Measurements from ENCODE around the gene ZNF101.

GRCh38 chr19:19672816-19673215 is 4.2 kb downstream of the ZNF101 start:
- TF ChIP-seq POLR2AphosphoS5 (IDR thresholded peaks at IDR 0.05; ENCODE audit: low read depth, low read length) = no peak
- TF ChIP-seq POLR2A (IDR thresholded peaks at IDR 0.05; ENCODE audit: low read depth, low read length) = no peak

All from GM12892 (cell line).